ENCODE results near the gene ITGB7. TPM values are rescaled to one million over a fixed set of nuclear protein-coding genes. Genes with fewer than 3 reads are reported as not detected.
A peak's percentile ranks its signal among the peaks of the same experiment; 100 is the strongest.

Gene ITGB7
- total and polyA plus RNA-seq, 7 donors: 0.19 to 1.6 (median 0.65) TPM

DNA sequence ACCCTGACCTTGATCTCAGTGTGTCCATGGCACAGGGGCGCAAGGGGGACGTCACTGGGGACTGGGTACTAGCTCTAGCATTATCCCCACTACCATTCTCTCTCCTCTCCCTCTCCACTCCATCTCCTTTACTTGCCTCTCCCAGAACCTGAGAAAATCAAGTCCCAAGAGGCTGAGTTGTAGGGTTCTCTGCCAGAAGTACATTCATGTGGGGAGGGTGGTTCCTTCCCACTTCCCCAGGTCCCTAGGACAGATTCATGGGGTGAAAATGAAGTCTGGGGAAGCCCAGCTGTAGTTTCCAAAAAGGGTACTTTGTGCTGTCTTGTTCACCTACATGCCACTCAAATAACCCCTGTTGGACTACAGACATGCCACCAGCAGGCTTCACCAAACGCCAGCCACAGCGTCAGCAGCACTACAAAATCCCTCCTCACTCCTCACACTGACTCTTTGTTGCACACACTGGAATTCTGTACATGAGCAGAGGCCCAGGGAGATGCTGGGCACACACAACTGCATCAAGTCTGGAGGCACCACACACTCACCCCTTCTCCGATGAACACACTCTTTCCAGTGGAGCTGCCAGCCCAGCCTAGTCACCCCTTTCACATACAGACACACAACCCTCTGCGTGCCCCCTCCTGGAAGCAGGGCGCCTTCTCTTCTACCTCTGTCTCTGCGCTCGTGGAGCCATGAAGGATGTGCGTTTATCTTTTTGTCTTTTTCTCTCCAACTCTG, 18.0 kb upstream of the ITGB7 start:
- Histone ChIP-seq H3K36me3 (ENCODE audit: insufficient read depth in 1 of 2, low read depth in 1 of 2) (no peaks in the 10 kb centered on the region), H3K9me3 (no peaks in the 10 kb centered on the region), H3K27me3 (ENCODE audit: insufficient read depth in 3 of 3, low read length in 2 of 3) (no peaks in the 10 kb centered on the region), H3K27ac (no peak overlapping the region), H3K4me1 (peaks cover 19% of the 10 kb centered on the region), H3K4me3 (no peak overlapping the region)
- WGBS, 3 donors: 84 to 86% (median 86%) methylated on average over 10 of the region's 10 CpGs
- ATAC-seq (no peak), DNase-seq (peak in 1 of 2 donors; percentile 20)
- TF ChIP-seq, protein P1, sequence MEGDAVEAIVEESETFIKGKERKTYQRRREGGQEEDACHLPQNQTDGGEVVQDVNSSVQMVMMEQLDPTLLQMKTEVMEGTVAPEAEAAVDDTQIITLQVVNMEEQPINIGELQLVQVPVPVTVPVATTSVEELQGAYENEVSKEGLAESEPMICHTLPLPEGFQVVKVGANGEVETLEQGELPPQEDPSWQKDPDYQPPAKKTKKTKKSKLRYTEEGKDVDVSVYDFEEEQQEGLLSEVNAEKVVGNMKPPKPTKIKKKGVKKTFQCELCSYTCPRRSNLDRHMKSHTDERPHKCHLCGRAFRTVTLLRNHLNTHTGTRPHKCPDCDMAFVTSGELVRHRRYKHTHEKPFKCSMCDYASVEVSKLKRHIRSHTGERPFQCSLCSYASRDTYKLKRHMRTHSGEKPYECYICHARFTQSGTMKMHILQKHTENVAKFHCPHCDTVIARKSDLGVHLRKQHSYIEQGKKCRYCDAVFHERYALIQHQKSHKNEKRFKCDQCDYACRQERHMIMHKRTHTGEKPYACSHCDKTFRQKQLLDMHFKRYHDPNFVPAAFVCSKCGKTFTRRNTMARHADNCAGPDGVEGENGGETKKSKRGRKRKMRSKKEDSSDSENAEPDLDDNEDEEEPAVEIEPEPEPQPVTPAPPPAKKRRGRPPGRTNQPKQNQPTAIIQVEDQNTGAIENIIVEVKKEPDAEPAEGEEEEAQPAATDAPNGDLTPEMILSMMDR (IDR thresholded peaks at IDR 0.05): no peak
- intact Hi-C loops (cut with DNase I): loop anchor here in 1 of 2 donors (5.0 kb wide), 1 partner anchor 227 kb away; the partner anchor contains the start of gene PCBP2

DNA sequence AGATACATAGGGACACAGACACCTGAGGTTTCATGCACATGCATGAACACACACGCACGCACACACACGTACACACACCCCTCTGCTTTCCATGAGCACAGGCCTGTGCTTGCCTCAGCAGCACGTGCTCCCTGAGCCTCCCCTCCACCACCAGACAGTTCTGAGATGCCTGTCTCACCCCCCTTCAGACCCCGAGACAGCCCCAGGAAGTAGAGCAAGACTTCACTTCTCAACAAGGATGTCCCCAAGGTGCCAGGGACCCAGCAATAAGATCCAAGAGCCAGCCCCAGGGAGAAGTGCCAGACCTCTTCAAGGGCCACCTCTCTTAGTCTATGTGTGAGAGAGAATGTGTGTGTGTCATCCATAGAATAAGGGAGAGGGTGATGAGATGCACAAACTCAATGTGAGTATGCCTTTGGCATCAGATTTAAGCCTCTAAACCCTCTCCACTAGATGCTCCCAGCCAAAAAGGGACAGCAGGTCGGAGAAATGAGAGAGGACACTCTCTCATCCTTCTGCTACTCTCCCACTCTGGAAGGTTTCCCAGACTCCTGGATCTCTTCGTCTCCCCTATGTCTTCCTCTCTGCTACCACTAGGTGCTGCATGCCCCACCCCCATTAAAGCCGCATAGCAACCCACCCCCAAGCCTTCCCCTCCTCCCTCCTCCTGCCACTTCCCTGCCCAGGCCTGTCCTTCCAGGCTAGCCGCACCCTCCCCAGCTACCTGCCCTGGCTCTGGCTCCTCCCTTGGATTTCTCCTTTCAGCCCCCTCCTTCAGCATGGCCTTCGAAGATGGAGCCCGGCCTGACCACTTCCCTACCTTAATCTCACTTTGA, 17.2 kb upstream of the ITGB7 start:
- TF ChIP-seq, protein P1 (IDR thresholded peaks at IDR 0.05): no peak
- ATAC-seq: no peak

DNA sequence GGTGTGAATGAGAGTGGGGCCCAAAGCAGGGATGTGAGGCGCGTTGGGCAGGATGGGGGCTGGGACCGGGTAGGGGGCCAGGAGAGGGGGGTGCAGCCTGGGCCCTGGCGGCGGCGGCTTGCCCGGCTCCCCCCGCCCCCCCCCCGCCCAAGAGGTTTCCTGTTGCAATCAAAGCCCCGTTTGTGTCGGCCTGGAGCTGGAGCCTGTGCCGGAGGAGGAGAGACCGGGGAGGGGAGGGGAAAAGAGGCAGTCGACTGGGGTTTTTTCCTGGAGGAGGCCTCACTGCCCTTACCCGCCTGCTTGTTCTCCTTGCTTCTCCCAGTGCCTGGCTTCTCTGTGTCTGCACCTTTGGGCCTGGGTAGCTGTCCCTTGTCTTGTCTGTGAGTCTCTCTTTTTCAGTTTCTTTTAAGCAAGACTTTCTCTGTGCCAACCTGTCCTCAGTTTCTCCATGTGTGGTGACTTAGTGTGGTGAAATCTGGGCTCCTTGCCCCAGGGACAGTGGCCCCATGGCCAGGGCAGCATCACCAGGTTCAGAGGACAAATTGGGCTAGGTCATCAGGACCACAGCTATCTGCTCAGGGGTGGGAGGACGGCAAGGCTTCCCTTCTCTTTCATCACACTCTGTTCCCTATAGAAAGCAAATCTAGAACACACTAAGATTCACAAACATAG, 16.5 kb upstream of the ITGB7 start:
- intact Hi-C loops (cut with DNase I): loop anchor here in 1 of 2 donors (5.0 kb wide), 1 partner anchor 229 kb away; the partner anchor contains the start of gene PCBP2
- peak in 1 of 2 donors; percentile 78 for DNase-seq
- no peak for ATAC-seq
- TF ChIP-seq, protein P1 (IDR thresholded peaks at IDR 0.05): no peak
- peaks cover 20% of the 10 kb centered on the region for H3K4me1 ChIP-seq
- H3K27me3 ChIP-seq (ENCODE audit: insufficient read depth in 3 of 3, low read length in 2 of 3): no peaks in the 10 kb centered on the region
- H3K36me3 ChIP-seq (ENCODE audit: insufficient read depth in 1 of 2, low read depth in 1 of 2): no peaks in the 10 kb centered on the region
- no peak overlapping the region for H3K4me3 ChIP-seq
- peak overlapping the region; percentile 46 for H3K27ac ChIP-seq
- 32 to 52% (median 39%) methylated on average over 8 to 16 of the region's 16 CpGs for WGBS, 3 donors
- no peaks in the 10 kb centered on the region for H3K9me3 ChIP-seq

More for the DNA sequence above, 17.2 kb upstream of the ITGB7 start:
- Histone ChIP-seq H3K4me1 (peaks cover 19% of the 10 kb centered on the region), H3K36me3 (ENCODE audit: insufficient read depth in 1 of 2, low read depth in 1 of 2) (no peaks in the 10 kb centered on the region), H3K27me3 (ENCODE audit: insufficient read depth in 3 of 3, low read length in 2 of 3) (no peaks in the 10 kb centered on the region), H3K9me3 (no peaks in the 10 kb centered on the region), H3K4me3 (no peak overlapping the region), H3K27ac (no peak overlapping the region)
- intact Hi-C loops (cut with DNase I): loop anchor here in 1 of 2 donors (5.0 kb wide), 1 partner anchor 228 kb away; the partner anchor contains the start of gene PCBP2
- 69 to 74% (median 70%) methylated on average over 11 of the region's 11 CpGs for WGBS, 3 donors
- DNase-seq: peak in 1 of 2 donors; percentile 30

DNA sequence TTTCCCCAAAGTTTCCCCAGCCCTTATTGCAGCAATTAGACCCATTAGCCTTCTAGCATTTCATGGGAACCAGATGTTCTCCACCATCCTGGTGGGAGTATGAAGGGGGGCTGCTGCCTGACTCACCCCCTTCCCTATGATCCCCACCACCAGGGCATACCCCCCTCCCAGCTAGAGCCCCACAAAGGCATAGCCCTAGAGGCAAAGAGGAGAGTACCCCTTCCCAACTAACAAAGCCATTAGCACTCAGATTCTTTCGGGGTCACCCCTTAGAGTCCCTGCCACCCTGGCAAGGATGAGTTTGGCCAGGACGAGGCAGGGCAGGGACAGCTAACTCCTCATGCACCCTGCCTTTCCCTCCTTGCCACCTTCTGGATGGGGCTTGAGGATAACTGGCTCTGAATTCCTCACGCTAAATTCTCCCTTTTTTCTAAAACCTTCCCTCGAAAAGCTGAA, 15.8 kb upstream of the ITGB7 start:
- Histone ChIP-seq H3K9me3 (no peaks in the 10 kb centered on the region), H3K27me3 (ENCODE audit: insufficient read depth in 3 of 3, low read length in 2 of 3) (no peaks in the 10 kb centered on the region), H3K36me3 (ENCODE audit: insufficient read depth in 1 of 2, low read depth in 1 of 2) (no peaks in the 10 kb centered on the region), H3K4me3 (no peak overlapping the region), H3K27ac (peak overlapping the region; percentile 93), H3K4me1 (peaks cover 26% of the 10 kb centered on the region)
- TF ChIP-seq, protein P1 (IDR thresholded peaks at IDR 0.05): no peak
- WGBS, 3 donors: 53 to 64% (median 63%) methylated on average over 4 of the region's 4 CpGs
- intact Hi-C loops (cut with DNase I): loop anchor here in 1 of 2 donors (5.0 kb wide), 1 partner anchor 229 kb away; the partner anchor contains the start of gene PCBP2
- ATAC-seq (no peak), DNase-seq (peak in 1 of 2 donors; percentile 28)

Measured in psoas muscle (tissue), 8 donors.